ENCODE results near the gene R3HDM1. TPM values are rescaled to one million over a fixed set of nuclear protein-coding genes. Genes with fewer than 3 reads are reported as not detected.
"Not testable (repeated sequence)": the region's sequence is repeated elsewhere in the genome, so short reads cannot be mapped to it uniquely, and the experiment has no call there.

Gene R3HDM1
- total RNA-seq, 1 experiment from 2014 or later, result 62.6 TPM

DNA sequence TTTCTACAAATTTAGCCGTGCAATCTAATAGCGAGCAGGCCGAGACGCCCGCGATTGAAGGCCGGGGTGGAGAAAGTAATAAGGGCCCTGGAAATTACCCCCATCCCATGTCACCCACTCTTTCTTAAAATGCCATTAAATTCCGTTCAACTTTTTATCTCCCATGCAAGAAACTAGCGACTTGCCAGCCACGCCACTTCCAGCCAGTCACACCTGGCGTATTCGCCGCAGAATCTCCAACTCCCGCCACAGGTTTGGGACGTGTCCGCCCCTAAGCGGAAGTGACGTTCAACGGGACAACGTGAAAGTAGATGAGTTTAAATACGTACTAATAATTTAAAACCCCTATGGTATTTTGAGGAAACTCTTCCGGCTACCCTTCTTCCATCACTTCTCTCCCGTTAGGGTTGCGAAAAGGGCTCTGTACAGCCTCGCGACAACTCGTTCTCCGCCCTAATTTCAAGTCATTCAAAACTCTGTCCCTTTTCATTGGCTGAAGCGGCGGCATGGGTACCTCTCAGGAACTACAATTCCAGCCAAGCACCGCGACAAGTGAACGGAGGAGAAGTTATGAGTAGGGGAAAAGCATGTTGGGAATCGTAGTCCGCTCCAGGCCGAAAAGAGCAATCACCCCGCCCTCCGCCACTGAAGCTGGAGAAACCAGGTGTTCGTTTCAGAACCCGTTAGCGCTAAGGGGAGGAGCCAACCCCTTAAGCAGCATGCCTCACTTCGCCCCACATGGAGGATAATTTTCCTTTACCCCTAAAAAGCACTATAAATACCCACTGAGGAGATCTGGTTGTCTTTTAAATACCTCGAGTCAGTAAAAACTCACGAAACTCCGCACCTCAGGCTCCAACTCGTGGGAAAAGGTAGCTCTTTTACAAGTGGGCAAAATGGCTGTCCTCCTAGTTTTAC is 712 bp upstream of the R3HDM1 start, which contains the start of gene ZRANB3:
TSS of gene ZRANB3 (minus strand) at position 906 of the 918 bp plus-strand sequence.
- CTCF ChIA-PET, result interaction anchor here (0.6 to 0.9 kb wide), 2 partner anchors 57 to 521 kb away, joined by 3 to 6 read pairs; no protein-coding TSS in a partner anchor
- peaks cover 22% of the 10 kb centered on the region; the same call in 1 of the 2 replicates for H3K4me1 ChIP-seq (ENCODE audit: control insufficient read depth, insufficient read depth, low read length)

DNA sequence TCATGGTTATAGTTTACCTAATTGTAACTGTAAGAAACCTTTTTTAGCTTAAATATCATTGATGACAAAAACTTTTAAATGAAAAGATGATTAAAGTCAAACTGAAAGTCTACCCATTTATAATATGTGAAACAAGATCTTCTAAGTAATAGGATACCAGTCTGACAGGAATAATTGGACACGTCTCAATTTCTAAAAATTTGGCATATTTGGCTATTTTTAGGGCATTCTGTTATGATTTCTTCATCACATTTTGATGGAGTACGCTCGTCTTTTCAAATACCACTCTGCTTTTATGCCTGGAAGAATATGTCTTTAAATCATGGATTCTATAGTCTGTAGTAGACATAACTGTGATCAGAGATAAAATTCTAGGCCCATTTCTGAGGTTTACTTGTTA is 1.3 kb downstream of the R3HDM1 start:
- Histone ChIP-seq H3K9me3 (ENCODE audit: control insufficient read depth, insufficient read depth, low read depth, low read length) (peaks cover 6% of the 10 kb centered on the region; the same call in 1 of the 2 replicates), H3K27me3 (ENCODE audit: control insufficient read depth, insufficient read depth, low read length) (no peaks in the 10 kb centered on the region), H3K27ac (ENCODE audit: low read length) (peak overlapping the region; percentile 67; the same call in 1 of the 2 replicates), H3K4me3 (ENCODE audit: low read depth in 2 of 2, low read length in 2 of 2) (peak overlapping the region; percentile 78 to 86; a peak in 3 of 4 replicates), H3K36me3 (ENCODE audit: control insufficient read depth, insufficient read depth, low read length) (no peaks in the 10 kb centered on the region; the same call in 1 of the 2 replicates), H3K4me1 (ENCODE audit: control insufficient read depth, insufficient read depth, low read length) (peaks cover 22% of the 10 kb centered on the region; the same call in 1 of the 2 replicates)
- DNase-seq (ENCODE audit: low read depth, low spot score), result no peak
- intact Hi-C loops (cut with micrococcal nuclease; ENCODE audit: unreplicated experiment) (no loop called here), in situ Hi-C loops (cut with HindIII; ENCODE audit: low pct_unique_long_range_greater_than_20kb, low sequenced_read_pairs) (no loop called here)
- ChIA-PET CTCF (no interaction called here), POLR2A (no interaction called here)
- no peak for TF ChIP-seq TCF7L2 (IDR thresholded peaks at IDR 0.05; ENCODE audit: low read depth, low read length)
- TF ChIP-seq, protein P1, sequence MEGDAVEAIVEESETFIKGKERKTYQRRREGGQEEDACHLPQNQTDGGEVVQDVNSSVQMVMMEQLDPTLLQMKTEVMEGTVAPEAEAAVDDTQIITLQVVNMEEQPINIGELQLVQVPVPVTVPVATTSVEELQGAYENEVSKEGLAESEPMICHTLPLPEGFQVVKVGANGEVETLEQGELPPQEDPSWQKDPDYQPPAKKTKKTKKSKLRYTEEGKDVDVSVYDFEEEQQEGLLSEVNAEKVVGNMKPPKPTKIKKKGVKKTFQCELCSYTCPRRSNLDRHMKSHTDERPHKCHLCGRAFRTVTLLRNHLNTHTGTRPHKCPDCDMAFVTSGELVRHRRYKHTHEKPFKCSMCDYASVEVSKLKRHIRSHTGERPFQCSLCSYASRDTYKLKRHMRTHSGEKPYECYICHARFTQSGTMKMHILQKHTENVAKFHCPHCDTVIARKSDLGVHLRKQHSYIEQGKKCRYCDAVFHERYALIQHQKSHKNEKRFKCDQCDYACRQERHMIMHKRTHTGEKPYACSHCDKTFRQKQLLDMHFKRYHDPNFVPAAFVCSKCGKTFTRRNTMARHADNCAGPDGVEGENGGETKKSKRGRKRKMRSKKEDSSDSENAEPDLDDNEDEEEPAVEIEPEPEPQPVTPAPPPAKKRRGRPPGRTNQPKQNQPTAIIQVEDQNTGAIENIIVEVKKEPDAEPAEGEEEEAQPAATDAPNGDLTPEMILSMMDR (IDR thresholded peaks at IDR 0.05), result no peak
- no peak for TF ChIP-seq SIN3A (IDR thresholded peaks at IDR 0.05; ENCODE audit: borderline replicate concordance, insufficient read depth, low read depth, low read length)
- TF ChIP-seq POLR2AphosphoS5 (IDR thresholded peaks at IDR 0.05; ENCODE audit: low read depth, low read length), result no peak
- TF ChIP-seq, protein P2, sequence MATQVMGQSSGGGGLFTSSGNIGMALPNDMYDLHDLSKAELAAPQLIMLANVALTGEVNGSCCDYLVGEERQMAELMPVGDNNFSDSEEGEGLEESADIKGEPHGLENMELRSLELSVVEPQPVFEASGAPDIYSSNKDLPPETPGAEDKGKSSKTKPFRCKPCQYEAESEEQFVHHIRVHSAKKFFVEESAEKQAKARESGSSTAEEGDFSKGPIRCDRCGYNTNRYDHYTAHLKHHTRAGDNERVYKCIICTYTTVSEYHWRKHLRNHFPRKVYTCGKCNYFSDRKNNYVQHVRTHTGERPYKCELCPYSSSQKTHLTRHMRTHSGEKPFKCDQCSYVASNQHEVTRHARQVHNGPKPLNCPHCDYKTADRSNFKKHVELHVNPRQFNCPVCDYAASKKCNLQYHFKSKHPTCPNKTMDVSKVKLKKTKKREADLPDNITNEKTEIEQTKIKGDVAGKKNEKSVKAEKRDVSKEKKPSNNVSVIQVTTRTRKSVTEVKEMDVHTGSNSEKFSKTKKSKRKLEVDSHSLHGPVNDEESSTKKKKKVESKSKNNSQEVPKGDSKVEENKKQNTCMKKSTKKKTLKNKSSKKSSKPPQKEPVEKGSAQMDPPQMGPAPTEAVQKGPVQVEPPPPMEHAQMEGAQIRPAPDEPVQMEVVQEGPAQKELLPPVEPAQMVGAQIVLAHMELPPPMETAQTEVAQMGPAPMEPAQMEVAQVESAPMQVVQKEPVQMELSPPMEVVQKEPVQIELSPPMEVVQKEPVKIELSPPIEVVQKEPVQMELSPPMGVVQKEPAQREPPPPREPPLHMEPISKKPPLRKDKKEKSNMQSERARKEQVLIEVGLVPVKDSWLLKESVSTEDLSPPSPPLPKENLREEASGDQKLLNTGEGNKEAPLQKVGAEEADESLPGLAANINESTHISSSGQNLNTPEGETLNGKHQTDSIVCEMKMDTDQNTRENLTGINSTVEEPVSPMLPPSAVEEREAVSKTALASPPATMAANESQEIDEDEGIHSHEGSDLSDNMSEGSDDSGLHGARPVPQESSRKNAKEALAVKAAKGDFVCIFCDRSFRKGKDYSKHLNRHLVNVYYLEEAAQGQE (IDR thresholded peaks at IDR 0.05; ENCODE audit: insufficient read depth in 1 of 2, low read depth in 2 of 2, low read length in 1 of 2), result no peak
- no peak for ATAC-seq
- TSS peak; percentile 68 for BruUV-seq (replicated peaks)

More for the DNA sequence above, 712 bp upstream of the R3HDM1 start, which contains the start of gene ZRANB3:
- ATAC-seq, result peak; percentile 89
- in situ Hi-C loops (cut with HindIII; ENCODE audit: low pct_unique_long_range_greater_than_20kb, low sequenced_read_pairs) (no loop called here), intact Hi-C loops (cut with micrococcal nuclease; ENCODE audit: unreplicated experiment) (no loop called here)
- H3K9me3 ChIP-seq (ENCODE audit: control insufficient read depth, insufficient read depth, low read depth, low read length), result no peaks in the 10 kb centered on the region
- H3K36me3 ChIP-seq (ENCODE audit: control insufficient read depth, insufficient read depth, low read length), result no peaks in the 10 kb centered on the region; the same call in 1 of the 2 replicates
- peak; percentile 97 for DNase-seq (ENCODE audit: low read depth, low spot score)
- no peaks in the 10 kb centered on the region for H3K27me3 ChIP-seq (ENCODE audit: control insufficient read depth, insufficient read depth, low read length)
- H3K4me3 ChIP-seq (ENCODE audit: low read depth in 2 of 2, low read length in 2 of 2), result peak within 1 kb of the TSS; percentile 78 to 86
- TF ChIP-seq TCF7L2 (IDR thresholded peaks at IDR 0.05; ENCODE audit: low read depth, low read length), result peak; percentile 87
- TF ChIP-seq, protein P1 (IDR thresholded peaks at IDR 0.05), result no peak
- TF ChIP-seq, protein P2 (IDR thresholded peaks at IDR 0.05; ENCODE audit: insufficient read depth in 1 of 2, low read depth in 2 of 2, low read length in 1 of 2), result no peak
- peak; percentile 61 for TF ChIP-seq POLR2AphosphoS5 (IDR thresholded peaks at IDR 0.05; ENCODE audit: low read depth, low read length)
- peak; percentile 85; the same call in 1 of the 2 replicates for TF ChIP-seq SIN3A (IDR thresholded peaks at IDR 0.05; ENCODE audit: borderline replicate concordance, insufficient read depth, low read depth, low read length)
- POLR2A ChIA-PET, result interaction anchor here (0.5 to 0.6 kb wide), 4 partner anchors 54 to 494 kb away, joined by 3 to 5 read pairs (median 4); no protein-coding TSS in a partner anchor
- BruUV-seq (replicated peaks), result TSS peak; percentile 90
- peak within 1 kb of the TSS; percentile 99 for H3K27ac ChIP-seq (ENCODE audit: low read length)

DNA sequence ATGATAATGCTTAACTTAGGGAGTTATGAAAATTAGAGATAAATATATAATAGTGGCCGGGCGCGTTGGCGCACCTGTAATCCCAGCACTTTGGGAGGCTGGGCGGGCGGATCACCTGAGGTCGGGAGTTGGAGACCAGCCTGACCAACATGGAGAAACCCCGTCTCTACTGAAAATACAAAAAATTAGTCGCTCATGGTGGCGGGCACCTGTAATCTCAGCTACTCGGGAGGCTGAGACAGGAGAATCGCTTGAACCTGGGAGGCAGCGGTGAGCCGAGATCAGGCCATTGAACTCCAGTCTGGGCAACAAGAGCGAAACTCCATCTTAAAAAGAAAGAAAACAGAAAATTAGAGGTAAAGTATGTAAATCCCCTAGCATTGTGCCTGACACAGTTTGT is 2.3 kb downstream of the R3HDM1 start:
- H3K36me3 ChIP-seq (ENCODE audit: control insufficient read depth, insufficient read depth, low read length); H3K27me3 ChIP-seq (ENCODE audit: control insufficient read depth, insufficient read depth, low read length); BruUV-seq (replicated peaks); H3K4me3 ChIP-seq (ENCODE audit: low read depth in 2 of 2, low read length in 2 of 2); ATAC-seq; CTCF ChIA-PET; H3K9me3 ChIP-seq (ENCODE audit: control insufficient read depth, insufficient read depth, low read depth, low read length); H3K27ac ChIP-seq (ENCODE audit: low read length); POLR2A ChIA-PET; intact Hi-C loops (cut with micrococcal nuclease; ENCODE audit: unreplicated experiment); in situ Hi-C loops (cut with HindIII; ENCODE audit: low pct_unique_long_range_greater_than_20kb, low sequenced_read_pairs); DNase-seq (ENCODE audit: low read depth, low spot score): not testable (repeated sequence)
- H3K4me1 ChIP-seq (ENCODE audit: control insufficient read depth, insufficient read depth, low read length), result peaks cover 16% of the 10 kb centered on the region; the same call in 1 of the 2 replicates

Measured in Panc1 (cell line).